Measurements from ENCODE around the gene GDPD5.

The GDPD5 gene

GRCh38 chr11:75536786-75537641, 11.3 kb upstream of the GDPD5 start:
- Histone ChIP-seq H3K36me3 (ENCODE audit: control insufficient read depth in 5 of 5, insufficient read depth in 5 of 5, low read length in 5 of 5) (no peaks in the 10 kb centered on the region), H3K27me3 (ENCODE audit: control insufficient read depth in 5 of 5, insufficient read depth in 4 of 5, low read length in 5 of 5) (no peaks in the 10 kb centered on the region), H3K9me3 (ENCODE audit: control insufficient read depth in 5 of 5, low read length in 5 of 5) (no peaks in the 10 kb centered on the region), H3K4me3 (ENCODE audit: low read depth in 1 of 5, low read length in 5 of 5) (no peak overlapping the region), H3K9ac (ENCODE audit: low read length in 5 of 5) (no peak overlapping the region), H3K4me1 (ENCODE audit: control insufficient read depth in 5 of 5, insufficient read depth in 5 of 5, low read length in 5 of 5) (peaks cover 0 to 20% (median 17%) of the 10 kb centered on the region in 5 donors), H3K27ac (ENCODE audit: low read depth, low read length) (no peak overlapping the region)

GRCh38 chr11:75535071-75535470, 9.3 kb upstream of the GDPD5 start:
- peaks cover 0 to 20% (median 17%) of the 10 kb centered on the region in 5 donors for H3K4me1 ChIP-seq (ENCODE audit: control insufficient read depth in 5 of 5, insufficient read depth in 5 of 5, low read length in 5 of 5)
- no peaks in the 10 kb centered on the region for H3K27me3 ChIP-seq (ENCODE audit: control insufficient read depth in 5 of 5, insufficient read depth in 4 of 5, low read length in 5 of 5)
- H3K27ac ChIP-seq (ENCODE audit: low read depth, low read length), result no peak overlapping the region
- no peaks in the 10 kb centered on the region for H3K9me3 ChIP-seq (ENCODE audit: control insufficient read depth in 5 of 5, low read length in 5 of 5)
- H3K36me3 ChIP-seq (ENCODE audit: control insufficient read depth in 5 of 5, insufficient read depth in 5 of 5, low read length in 5 of 5), result no peaks in the 10 kb centered on the region
- H3K4me3 ChIP-seq (ENCODE audit: low read depth in 1 of 5, low read length in 5 of 5), result no peak overlapping the region
- no peak overlapping the region for H3K9ac ChIP-seq (ENCODE audit: low read length in 5 of 5)

- Histone ChIP-seq H3K9ac (ENCODE audit: low read length in 5 of 5) (peak overlapping the region in 1 of 5 donors; percentile 38), H3K27ac (ENCODE audit: low read depth, low read length) (no peak overlapping the region), H3K4me3 (ENCODE audit: low read depth in 1 of 5, low read length in 5 of 5) (peak overlapping the region in 1 of 5 donors; percentile 31), H3K4me1 (ENCODE audit: control insufficient read depth in 5 of 5, insufficient read depth in 5 of 5, low read length in 5 of 5) (peaks cover 0 to 20% (median 17%) of the 10 kb centered on the region in 5 donors), H3K27me3 (ENCODE audit: control insufficient read depth in 5 of 5, insufficient read depth in 4 of 5, low read length in 5 of 5) (no peaks in the 10 kb centered on the region), H3K9me3 (ENCODE audit: control insufficient read depth in 5 of 5, low read length in 5 of 5) (no peaks in the 10 kb centered on the region), H3K36me3 (ENCODE audit: control insufficient read depth in 5 of 5, insufficient read depth in 5 of 5, low read length in 5 of 5) (no peaks in the 10 kb centered on the region)
Measured at GRCh38 chr11:75534259-75535069, 8.7 kb upstream of the GDPD5 start.

- H3K4me1 ChIP-seq (ENCODE audit: control insufficient read depth in 5 of 5, insufficient read depth in 5 of 5, low read length in 5 of 5), result peaks cover 0 to 20% (median 17%) of the 10 kb centered on the region in 5 donors
Measured at GRCh38 chr11:75533896-75534258, 8.1 kb upstream of the GDPD5 start.

GRCh38 chr11:75532200-75533048, 6.7 kb upstream of the GDPD5 start:
- no peak overlapping the region for H3K9ac ChIP-seq (ENCODE audit: low read length in 5 of 5)
- H3K36me3 ChIP-seq (ENCODE audit: control insufficient read depth in 5 of 5, insufficient read depth in 5 of 5, low read length in 5 of 5), result no peaks in the 10 kb centered on the region
- peaks cover 0 to 18% (median 16%) of the 10 kb centered on the region in 5 donors for H3K4me1 ChIP-seq (ENCODE audit: control insufficient read depth in 5 of 5, insufficient read depth in 5 of 5, low read length in 5 of 5)
- no peak overlapping the region for H3K4me3 ChIP-seq (ENCODE audit: low read depth in 1 of 5, low read length in 5 of 5)
- no peak overlapping the region for H3K27ac ChIP-seq (ENCODE audit: low read depth, low read length)
- H3K27me3 ChIP-seq (ENCODE audit: control insufficient read depth in 5 of 5, insufficient read depth in 4 of 5, low read length in 5 of 5), result no peaks in the 10 kb centered on the region
- H3K9me3 ChIP-seq (ENCODE audit: control insufficient read depth in 5 of 5, low read length in 5 of 5), result no peaks in the 10 kb centered on the region

More at GRCh38 chr11:75533896-75534258, 8.1 kb upstream of the GDPD5 start:
- Histone ChIP-seq H3K9me3 (ENCODE audit: control insufficient read depth in 5 of 5, low read length in 5 of 5) (no peaks in the 10 kb centered on the region), H3K27ac (ENCODE audit: low read depth, low read length) (no peak overlapping the region), H3K9ac (ENCODE audit: low read length in 5 of 5) (no peak overlapping the region), H3K27me3 (ENCODE audit: control insufficient read depth in 5 of 5, insufficient read depth in 4 of 5, low read length in 5 of 5) (no peaks in the 10 kb centered on the region), H3K4me3 (ENCODE audit: low read depth in 1 of 5, low read length in 5 of 5) (no peak overlapping the region), H3K36me3 (ENCODE audit: control insufficient read depth in 5 of 5, insufficient read depth in 5 of 5, low read length in 5 of 5) (no peaks in the 10 kb centered on the region)

DNA sequence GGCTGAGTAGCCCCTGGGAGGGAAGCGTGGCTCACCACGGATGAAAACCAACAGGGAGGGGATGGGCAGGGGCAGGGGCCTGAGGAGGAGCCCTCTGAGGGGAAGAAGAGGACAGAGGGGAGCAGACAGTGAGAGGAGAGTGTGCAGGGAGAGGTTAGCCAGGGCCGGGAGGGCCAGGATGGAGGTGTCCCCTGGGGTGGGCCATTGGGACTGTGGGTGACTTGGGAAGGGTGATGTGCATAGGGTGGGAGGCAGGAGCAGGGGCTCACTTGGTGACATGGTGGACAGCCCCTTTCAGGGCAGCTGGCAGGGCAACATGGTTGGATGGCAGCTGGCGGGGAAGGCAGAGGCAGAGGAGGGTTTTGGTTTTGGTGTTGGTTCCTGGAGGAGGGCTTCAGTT, 5.6 kb upstream of the GDPD5 start:
- Histone ChIP-seq H3K9me3 (ENCODE audit: control insufficient read depth in 5 of 5, low read length in 5 of 5) (no peaks in the 10 kb centered on the region), H3K36me3 (ENCODE audit: control insufficient read depth in 5 of 5, insufficient read depth in 5 of 5, low read length in 5 of 5) (no peaks in the 10 kb centered on the region), H3K4me3 (ENCODE audit: low read depth in 1 of 5, low read length in 5 of 5) (no peak overlapping the region), H3K27me3 (ENCODE audit: control insufficient read depth in 5 of 5, insufficient read depth in 4 of 5, low read length in 5 of 5) (no peaks in the 10 kb centered on the region), H3K4me1 (ENCODE audit: control insufficient read depth in 5 of 5, insufficient read depth in 5 of 5, low read length in 5 of 5) (peaks cover 0 to 21% (median 18%) of the 10 kb centered on the region in 5 donors), H3K9ac (ENCODE audit: low read length in 5 of 5) (no peak overlapping the region), H3K27ac (ENCODE audit: low read depth, low read length) (no peak overlapping the region)

DNA sequence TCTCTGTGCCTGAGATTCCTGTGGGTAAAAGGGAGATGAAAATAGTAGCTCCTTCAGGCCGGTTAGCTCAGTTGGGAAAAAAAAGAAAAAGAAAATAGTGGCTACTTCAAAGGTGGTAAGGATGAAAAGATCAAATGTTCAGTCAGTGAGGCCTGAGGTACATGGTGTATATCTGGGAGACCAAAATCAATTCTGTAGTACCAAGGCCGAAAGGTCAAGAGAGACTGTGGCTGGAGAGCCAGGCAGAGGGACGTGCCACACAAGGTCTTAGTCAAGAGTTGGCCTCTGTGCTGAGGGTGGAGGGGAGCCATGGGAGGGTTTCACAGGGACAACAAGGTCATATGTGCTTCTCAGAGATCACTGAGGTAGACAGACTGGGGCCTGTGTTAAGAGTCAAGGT, 4.8 kb upstream of the GDPD5 start:
- no peak overlapping the region for H3K9ac ChIP-seq (ENCODE audit: low read length in 5 of 5)
- no peaks in the 10 kb centered on the region for H3K9me3 ChIP-seq (ENCODE audit: control insufficient read depth in 5 of 5, low read length in 5 of 5)
- no peak overlapping the region for H3K4me3 ChIP-seq (ENCODE audit: low read depth in 1 of 5, low read length in 5 of 5)
- H3K27ac ChIP-seq (ENCODE audit: low read depth, low read length), result no peak overlapping the region
- H3K4me1 ChIP-seq (ENCODE audit: control insufficient read depth in 5 of 5, insufficient read depth in 5 of 5, low read length in 5 of 5), result peaks cover 0 to 24% (median 21%) of the 10 kb centered on the region in 5 donors
- H3K36me3 ChIP-seq (ENCODE audit: control insufficient read depth in 5 of 5, insufficient read depth in 5 of 5, low read length in 5 of 5), result no peaks in the 10 kb centered on the region
- H3K27me3 ChIP-seq (ENCODE audit: control insufficient read depth in 5 of 5, insufficient read depth in 4 of 5, low read length in 5 of 5), result no peaks in the 10 kb centered on the region

- peaks cover 7 to 31% (median 28%) of the 10 kb centered on the region in 5 donors for H3K4me1 ChIP-seq (ENCODE audit: control insufficient read depth in 5 of 5, insufficient read depth in 5 of 5, low read length in 5 of 5)
- no peaks in the 10 kb centered on the region for H3K27me3 ChIP-seq (ENCODE audit: control insufficient read depth in 5 of 5, insufficient read depth in 4 of 5, low read length in 5 of 5)
- H3K4me3 ChIP-seq (ENCODE audit: low read depth in 1 of 5, low read length in 5 of 5), result no peak overlapping the region
- no peak overlapping the region for H3K9ac ChIP-seq (ENCODE audit: low read length in 5 of 5)
- H3K9me3 ChIP-seq (ENCODE audit: control insufficient read depth in 5 of 5, low read length in 5 of 5), result no peaks in the 10 kb centered on the region
- H3K36me3 ChIP-seq (ENCODE audit: control insufficient read depth in 5 of 5, insufficient read depth in 5 of 5, low read length in 5 of 5), result no peaks in the 10 kb centered on the region
- H3K27ac ChIP-seq (ENCODE audit: low read depth, low read length), result no peak overlapping the region
Measured at GRCh38 chr11:75527938-75528735, 2.4 kb upstream of the GDPD5 start.

- Histone ChIP-seq H3K36me3 (ENCODE audit: control insufficient read depth in 5 of 5, insufficient read depth in 5 of 5, low read length in 5 of 5) (no peaks in the 10 kb centered on the region), H3K4me1 (ENCODE audit: control insufficient read depth in 5 of 5, insufficient read depth in 5 of 5, low read length in 5 of 5) (peaks cover 7 to 39% (median 35%) of the 10 kb centered on the region in 5 donors), H3K27ac (ENCODE audit: low read depth, low read length) (no peak overlapping the region), H3K27me3 (ENCODE audit: control insufficient read depth in 5 of 5, insufficient read depth in 4 of 5, low read length in 5 of 5) (no peaks in the 10 kb centered on the region), H3K9ac (ENCODE audit: low read length in 5 of 5) (no peak overlapping the region), H3K9me3 (ENCODE audit: control insufficient read depth in 5 of 5, low read length in 5 of 5) (no peaks in the 10 kb centered on the region), H3K4me3 (ENCODE audit: low read depth in 1 of 5, low read length in 5 of 5) (no peak overlapping the region)
Measured at GRCh38 chr11:75527130-75527529, 1.4 kb upstream of the GDPD5 start.
